Mesenchymal stem cell (in vitro differentiated cells and primary cell): ENCODE results near the gene ABI3BP.

Experiments
- DNase-seq: peaks from one replicate; pipeline ENCODE4 v3.0.0-alpha.2; 2013
- H2AFZ ChIP-seq: one replicate; pipeline ENCODE4 v1.6.1; 2013; ENCODE audit warnings: low read depth, mild to moderate bottlenecking, control low read depth, inconsistent platforms, low read length, moderate library complexity
- H2AK5ac ChIP-seq: 2 replicates; pipeline ENCODE4 v1.6.1; 2013; ENCODE audit warnings: low read length, moderate library complexity, mild to moderate bottlenecking, inconsistent platforms; ENCODE audit not compliant: severe bottlenecking
- H2BK120ac ChIP-seq: one replicate; pipeline ENCODE4 v1.6.1; 2013; ENCODE audit warnings: low read depth, mild to moderate bottlenecking, inconsistent platforms, low read length, moderate library complexity
- H2BK12ac ChIP-seq, 2 experiments: one replicate each; pipeline ENCODE4 v1.6.1; 2013; ENCODE audit warnings: inconsistent platforms in 2 of 2, low read length in 2 of 2, mild to moderate bottlenecking in 2 of 2, moderate library complexity in 2 of 2, control low read depth in 1 of 2
- H2BK15ac ChIP-seq: one replicate; pipeline ENCODE4 v1.6.1; 2013; ENCODE audit warnings: mild to moderate bottlenecking, low read depth, inconsistent platforms; ENCODE audit not compliant: poor library complexity, severe bottlenecking
- H2BK5ac ChIP-seq: 2 replicates; pipeline ENCODE4 v1.6.1; 2013; ENCODE audit warnings: low read depth, mild to moderate bottlenecking, low read length, control low read depth, inconsistent platforms; ENCODE audit not compliant: poor library complexity, severe bottlenecking
- H3K14ac ChIP-seq, 2 experiments: one replicate each; pipeline ENCODE4 v1.6.1; 2013; ENCODE audit warnings: inconsistent platforms in 2 of 2, low read length in 2 of 2, control low read depth in 1 of 2, mild to moderate bottlenecking in 1 of 2, moderate library complexity in 1 of 2
- H3K18ac ChIP-seq, 2 experiments: one replicate each; pipeline ENCODE4 v1.6.1; 2013; ENCODE audit warnings: inconsistent platforms in 2 of 2, low read length in 2 of 2, control low read depth in 1 of 2, low read depth in 1 of 2, mild to moderate bottlenecking in 1 of 2
- H3K23ac ChIP-seq, 2 experiments: one replicate each; pipeline ENCODE4 v1.6.1; 2013; ENCODE audit warnings: inconsistent platforms in 2 of 2, low read length in 2 of 2, mild to moderate bottlenecking in 2 of 2, moderate library complexity in 2 of 2, control low read depth in 1 of 2
- H3K27ac ChIP-seq: 2 replicates; pipeline ENCODE4 v1.5.1; 2013; ENCODE audit warnings: mild to moderate bottlenecking, moderate library complexity, low read length, control low read depth, inconsistent platforms; ENCODE audit not compliant: poor library complexity, severe bottlenecking
- H3K27me3 ChIP-seq, 2 experiments: 2 replicates each; pipeline versions ENCODE4 v1.6.1 to v1.7.0; 2013; ENCODE audit warnings: low read length in 2 of 2, mild to moderate bottlenecking in 2 of 2, moderate library complexity in 2 of 2, control low read depth in 1 of 2, inconsistent platforms in 1 of 2; ENCODE audit not compliant: control insufficient read depth in 1 of 2, insufficient read depth in 1 of 2
- H3K36me3 ChIP-seq, 2 experiments: 2 replicates each; pipeline versions ENCODE4 v1.6.1 to v1.7.0; 2013; ENCODE audit warnings: low read length in 2 of 2, control low read depth in 1 of 2, inconsistent platforms in 1 of 2, low read depth in 1 of 2, mild to moderate bottlenecking in 1 of 2; ENCODE audit not compliant: insufficient read depth in 2 of 2, control insufficient read depth in 1 of 2
- H3K4ac ChIP-seq, 2 experiments: one replicate each; pipeline ENCODE4 v1.6.1; 2013; ENCODE audit warnings: inconsistent platforms in 2 of 2, low read length in 2 of 2, mild to moderate bottlenecking in 2 of 2, moderate library complexity in 2 of 2, control low read depth in 1 of 2, low read depth in 1 of 2
- H3K4me1 ChIP-seq: 2 replicates; pipeline ENCODE4 v1.6.1; 2013; ENCODE audit warnings: low read depth, low read length, control low read depth; ENCODE audit not compliant: control insufficient read depth, insufficient read depth
- H3K4me2 ChIP-seq: 2 replicates; pipeline ENCODE4 v1.6.1; 2013; ENCODE audit warnings: low read length, mild to moderate bottlenecking, inconsistent platforms; ENCODE audit not compliant: poor library complexity, severe bottlenecking
- H3K4me3 ChIP-seq, 2 experiments: 2 replicates each; pipeline versions ENCODE4 v1.5.1 to v1.7.0; 2013; ENCODE audit warnings: low read length in 2 of 2, mild to moderate bottlenecking in 2 of 2, control low read depth in 1 of 2, low read depth in 1 of 2; ENCODE audit not compliant: insufficient read depth in 1 of 2
- H3K79me1 ChIP-seq: replicated peaks from 2 replicates; pipeline ENCODE4 v1.6.1; 2013; ENCODE audit warnings: mild to moderate bottlenecking, control low read depth, low read length, inconsistent platforms; ENCODE audit not compliant: poor library complexity, severe bottlenecking
- H3K9ac ChIP-seq: 2 replicates; pipeline ENCODE4 v1.7.0; 2013; ENCODE audit warnings: mild to moderate bottlenecking, low read length, moderate library complexity
- H3K9me3 ChIP-seq: 2 replicates; pipeline ENCODE4 v1.7.0; 2013; ENCODE audit warnings: mild to moderate bottlenecking, low read length; ENCODE audit not compliant: control insufficient read depth
- H4K8ac ChIP-seq: one replicate; pipeline ENCODE4 v1.6.1; 2013; ENCODE audit warnings: inconsistent platforms, mild to moderate bottlenecking, low read length, moderate library complexity
- H4K91ac ChIP-seq: one replicate; pipeline ENCODE4 v1.6.1; 2013; ENCODE audit warnings: mild to moderate bottlenecking, low read length, inconsistent platforms
- WGBS: methylation state at CpG from one replicate; pipeline ENCODE4 v1.1.7; 2013; ENCODE audit warnings: mixed read lengths; 5-methylcytosine and 5-hydroxymethylcytosine counted together

ABI3BP gene

GRCh38 chr3:100708644-100708988 is 284.6 kb downstream of the ABI3BP start:
- H4K91ac ChIP-seq, result no peak overlapping the region
- H3K4me2 ChIP-seq, result peak overlapping the region; percentile 67
- no peak overlapping the region for H2BK15ac ChIP-seq
- peak overlapping the region in 1 of 2 experiments; percentile 79 for H3K18ac ChIP-seq
- peak overlapping the region; percentile 83 for H3K9ac ChIP-seq
- H3K4me1 ChIP-seq, result peaks cover 3% of the 10 kb centered on the region
- no peak overlapping the region for H2AFZ ChIP-seq
- H3K27me3 ChIP-seq, result no peaks in the 10 kb centered on the region
- peak overlapping the region; percentile 81 for H2AK5ac ChIP-seq
- WGBS, result 96% methylated on average over 3 of the region's 3 CpGs
- no peaks in the 10 kb centered on the region for H3K79me1 ChIP-seq
- H3K14ac ChIP-seq, result no peak overlapping the region
- H3K4me3 ChIP-seq, result peak overlapping the region in 1 of 2 experiments; percentile 70
- H3K9me3 ChIP-seq, result no peaks in the 10 kb centered on the region
- H3K36me3 ChIP-seq, result peaks cover 3 to 12% of the 10 kb centered on the region in 2 experiments
- peak overlapping the region; percentile 87 for H3K27ac ChIP-seq
- no peak overlapping the region for H3K23ac ChIP-seq
- DNase-seq, result no peak
- H2BK5ac ChIP-seq, result no peak overlapping the region
- peak overlapping the region; percentile 43 to 69 for H3K4ac ChIP-seq
- peak overlapping the region; percentile 83 for H4K8ac ChIP-seq
- no peak overlapping the region for H2BK12ac ChIP-seq
- H2BK120ac ChIP-seq, result peak overlapping the region; percentile 24

DNA sequence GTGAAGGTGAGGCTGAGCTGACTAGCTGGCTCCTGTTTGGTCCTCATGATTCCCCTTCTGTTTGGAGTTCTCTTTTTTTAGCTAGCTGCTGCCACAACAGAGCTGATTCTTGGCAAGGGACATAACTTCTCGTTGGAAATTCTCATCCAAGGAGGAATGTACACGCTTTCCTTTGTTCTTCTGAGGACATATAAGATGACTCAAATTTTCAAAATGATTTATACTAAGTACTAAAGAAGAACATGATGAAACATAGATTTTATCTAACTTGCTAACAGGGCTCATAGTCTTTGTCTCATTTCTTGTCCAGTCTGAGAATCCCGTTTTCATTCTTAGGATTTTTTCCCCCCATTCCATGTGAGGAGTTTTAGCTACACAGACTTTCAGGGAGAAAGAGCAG is 286.9 kb downstream of the ABI3BP start:
- Histone ChIP-seq H2BK5ac (no peak overlapping the region), H3K79me1 (no peaks in the 10 kb centered on the region), H4K91ac (no peak overlapping the region), H2BK12ac (no peak overlapping the region), H3K4me1 (peaks cover 3% of the 10 kb centered on the region), H3K27me3 (no peaks in the 10 kb centered on the region), H3K4ac (no peak overlapping the region), H3K9me3 (no peaks in the 10 kb centered on the region), H2BK15ac (no peak overlapping the region), H3K14ac (no peak overlapping the region), H4K8ac (no peak overlapping the region), H3K4me3 (no peak overlapping the region), H3K23ac (peak overlapping the region in 1 of 2 experiments; percentile 72), H3K4me2 (no peak overlapping the region), H3K9ac (no peak overlapping the region), H3K18ac (no peak overlapping the region), H2AK5ac (no peak overlapping the region), H3K36me3 (peaks cover 3% of the 10 kb centered on the region in 2 experiments), H2AFZ (no peak overlapping the region), H3K27ac (no peak overlapping the region), H2BK120ac (no peak overlapping the region)
- DNase-seq, result no peak
- WGBS, result 67% methylated on average over 1 of the region's 3 CpGs

- Histone ChIP-seq H3K9me3 (no peaks in the 10 kb centered on the region), H2BK5ac (no peak overlapping the region), H3K4me1 (no peaks in the 10 kb centered on the region), H4K8ac (no peak overlapping the region), H3K23ac (no peak overlapping the region), H2BK12ac (no peak overlapping the region), H3K27me3 (peaks cover 0 to under 1% of the 10 kb centered on the region in 2 experiments), H2BK15ac (no peak overlapping the region), H3K4ac (no peak overlapping the region), H3K27ac (no peak overlapping the region), H3K18ac (no peak overlapping the region), H3K4me2 (no peak overlapping the region), H3K36me3 (no peaks in the 10 kb centered on the region), H3K79me1 (no peaks in the 10 kb centered on the region), H3K9ac (no peak overlapping the region), H2AK5ac (no peak overlapping the region), H3K14ac (no peak overlapping the region), H2BK120ac (no peak overlapping the region), H4K91ac (no peak overlapping the region), H3K4me3 (no peak overlapping the region), H2AFZ (no peak overlapping the region)
- no peak for DNase-seq
- WGBS, result 75% methylated on average over 4 of the region's 4 CpGs
Measured at GRCh38 chr3:100703865-100704264, 289.4 kb downstream of the ABI3BP start.

GRCh38 chr3:100702980-100703345 is 290.3 kb downstream of the ABI3BP start:
- H3K36me3 ChIP-seq, result no peaks in the 10 kb centered on the region
- H3K4me1 ChIP-seq, result no peaks in the 10 kb centered on the region
- no peak overlapping the region for H3K23ac ChIP-seq
- H2AFZ ChIP-seq, result no peak overlapping the region
- no peak overlapping the region for H3K18ac ChIP-seq
- no peak overlapping the region for H2BK5ac ChIP-seq
- no peak overlapping the region for H3K4ac ChIP-seq
- no peak overlapping the region for H3K9ac ChIP-seq
- no peak overlapping the region for H4K91ac ChIP-seq
- DNase-seq, result no peak
- H2BK120ac ChIP-seq, result no peak overlapping the region
- no peak overlapping the region for H3K4me2 ChIP-seq
- H3K27me3 ChIP-seq, result peaks cover 0 to 9% of the 10 kb centered on the region in 2 experiments
- no peak overlapping the region for H3K14ac ChIP-seq
- H3K27ac ChIP-seq, result no peak overlapping the region
- no peak overlapping the region for H4K8ac ChIP-seq
- H2BK15ac ChIP-seq, result no peak overlapping the region
- H2BK12ac ChIP-seq, result no peak overlapping the region
- H2AK5ac ChIP-seq, result no peak overlapping the region
- H3K79me1 ChIP-seq, result no peaks in the 10 kb centered on the region
- WGBS, result 87% methylated on average over 4 of the region's 5 CpGs
- no peak overlapping the region for H3K4me3 ChIP-seq
- H3K9me3 ChIP-seq, result no peaks in the 10 kb centered on the region
